Esophagus muscularis mucosa (tissue), 3 donors: ENCODE measurements around the gene LANCL3.

Experiments
- CTCF ChIP-seq, 3 experiments: fragments of 200-600 bp in 2 of 3; fragments of 450-650 bp in 1 of 3; sonication (generic) in 2 of 3; IDR thresholded peaks; one replicate each; pipeline ENCODE4 v1.5.1; 2017 to 2019; ENCODE audit warnings: antibody characterized with exemption in 3 of 3, mild to moderate bottlenecking in 2 of 3, moderate library complexity in 1 of 3
- POLR2A ChIP-seq: fragments of 450-650 bp; IDR thresholded peaks from one replicate; pipeline ENCODE4 v1.6.1; 2017; ENCODE audit warnings: antibody characterized with exemption, moderate library complexity, mild to moderate bottlenecking, low read depth

DNA sequence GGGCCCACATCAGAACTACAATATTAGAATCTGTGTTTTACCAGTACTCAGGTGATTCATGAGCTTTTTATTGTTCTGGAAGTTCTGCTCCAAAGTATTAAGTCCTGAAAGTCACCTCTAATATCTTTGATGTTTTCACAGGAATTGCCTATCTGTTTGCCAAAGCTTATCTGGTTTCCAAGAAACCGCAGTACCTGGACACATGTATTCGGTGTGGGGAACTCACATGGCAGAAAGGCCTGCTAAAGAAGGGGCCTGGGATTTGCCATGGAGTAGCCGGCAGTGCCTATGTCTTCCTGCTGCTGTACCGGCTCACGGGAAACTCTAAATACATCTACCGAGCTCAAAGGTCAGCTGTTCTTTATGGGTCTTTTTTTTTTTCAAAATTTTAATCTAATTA lies 95.7 kb downstream of the LANCL3 start:
- TF ChIP-seq POLR2A, result no peak
- TF ChIP-seq CTCF (IDR thresholded peaks at IDR 0.05), result no peak
